ENCODE data around the gene ERGIC3. TPM values are rescaled to one million over a fixed set of nuclear protein-coding genes. Genes with fewer than 3 reads are reported as not detected.

Gene ERGIC3
- polyA plus RNA-seq, 1 experiment = 917 TPM

DNA sequence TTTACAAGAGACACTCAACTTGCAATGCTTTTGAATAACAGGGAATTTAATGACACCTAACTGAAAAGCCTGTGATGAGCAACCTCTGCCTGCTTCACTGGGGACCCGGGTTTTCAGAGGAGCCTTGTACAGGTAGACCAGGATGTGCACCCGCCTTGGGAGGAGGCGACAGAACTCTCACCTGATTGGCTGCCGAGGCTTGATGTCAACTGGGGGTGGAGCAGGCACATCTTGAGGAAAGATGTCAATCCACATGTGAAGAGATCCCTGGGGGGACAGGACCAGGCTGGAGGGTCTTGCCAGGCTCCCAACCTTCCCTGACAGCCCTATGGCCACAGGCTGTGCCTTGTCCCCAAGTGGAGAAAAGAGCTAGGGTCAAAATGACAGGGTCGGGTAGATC lies 19.8 kb downstream of the ERGIC3 start:
- H3K4me3 ChIP-seq (ENCODE audit: low read depth, low read length) = no peak overlapping the region
- ChIA-PET CTCF (interaction anchor here (0.6 to 1.9 kb wide), 4 partner anchors 11 to 194 kb away, joined by 3 to 6 read pairs (median 4); partner anchors contain the start of gene ERGIC3), POLR2A (no interaction called here)
- TF ChIP-seq, protein P1, sequence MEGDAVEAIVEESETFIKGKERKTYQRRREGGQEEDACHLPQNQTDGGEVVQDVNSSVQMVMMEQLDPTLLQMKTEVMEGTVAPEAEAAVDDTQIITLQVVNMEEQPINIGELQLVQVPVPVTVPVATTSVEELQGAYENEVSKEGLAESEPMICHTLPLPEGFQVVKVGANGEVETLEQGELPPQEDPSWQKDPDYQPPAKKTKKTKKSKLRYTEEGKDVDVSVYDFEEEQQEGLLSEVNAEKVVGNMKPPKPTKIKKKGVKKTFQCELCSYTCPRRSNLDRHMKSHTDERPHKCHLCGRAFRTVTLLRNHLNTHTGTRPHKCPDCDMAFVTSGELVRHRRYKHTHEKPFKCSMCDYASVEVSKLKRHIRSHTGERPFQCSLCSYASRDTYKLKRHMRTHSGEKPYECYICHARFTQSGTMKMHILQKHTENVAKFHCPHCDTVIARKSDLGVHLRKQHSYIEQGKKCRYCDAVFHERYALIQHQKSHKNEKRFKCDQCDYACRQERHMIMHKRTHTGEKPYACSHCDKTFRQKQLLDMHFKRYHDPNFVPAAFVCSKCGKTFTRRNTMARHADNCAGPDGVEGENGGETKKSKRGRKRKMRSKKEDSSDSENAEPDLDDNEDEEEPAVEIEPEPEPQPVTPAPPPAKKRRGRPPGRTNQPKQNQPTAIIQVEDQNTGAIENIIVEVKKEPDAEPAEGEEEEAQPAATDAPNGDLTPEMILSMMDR (IDR thresholded peaks at IDR 0.05; ENCODE audit: insufficient read depth, low read depth, low read length) = no peak
- H3K27me3 ChIP-seq (ENCODE audit: control insufficient read depth, insufficient read depth, low read length) = no peaks in the 10 kb centered on the region
- peaks cover 11% of the 10 kb centered on the region for H3K36me3 ChIP-seq (ENCODE audit: control insufficient read depth, insufficient read depth, low read length)
- DNase-seq (ENCODE audit: low read depth) = no peak

DNA sequence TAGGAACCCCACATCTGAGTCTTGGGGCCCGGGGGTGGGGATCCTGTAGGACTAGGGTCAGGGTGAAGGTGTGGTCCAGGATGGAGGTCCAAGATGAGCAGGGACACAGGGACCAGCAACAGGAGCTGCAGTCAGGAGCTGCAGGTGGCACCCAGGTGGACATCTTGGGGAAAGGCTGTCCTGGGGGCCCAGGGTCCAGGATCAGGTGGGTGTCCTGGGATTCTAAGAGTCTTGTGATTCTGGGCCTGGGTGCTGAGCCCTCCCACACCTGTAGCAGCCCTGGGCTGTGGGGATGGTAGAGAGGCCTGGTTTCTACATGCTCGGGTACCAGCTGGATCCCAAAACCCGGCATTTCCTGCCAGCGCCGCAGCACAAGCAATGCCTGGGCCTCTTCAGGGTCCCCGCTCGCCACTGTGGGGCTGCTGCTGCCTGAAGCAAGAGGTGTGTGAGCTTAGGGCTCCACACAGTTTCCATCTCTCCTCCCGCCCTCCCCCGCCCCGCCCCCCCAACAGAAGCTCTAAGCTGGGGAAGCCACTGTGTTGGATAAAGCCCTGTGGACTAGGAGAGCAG lies 20.7 kb downstream of the ERGIC3 start:
- DNase-seq (ENCODE audit: low read depth) = no peak
- CTCF ChIA-PET = interaction anchor here (0.7 to 1.9 kb wide), 2 partner anchors 21 to 195 kb away, joined by 3 to 6 read pairs; partner anchors contain the start of gene ERGIC3
- Histone ChIP-seq H3K36me3 (ENCODE audit: control insufficient read depth, insufficient read depth, low read length) (peaks cover 3% of the 10 kb centered on the region), H3K4me3 (ENCODE audit: low read depth, low read length) (no peak overlapping the region), H3K27me3 (ENCODE audit: control insufficient read depth, insufficient read depth, low read length) (no peaks in the 10 kb centered on the region)
- POLR2A ChIA-PET = no interaction called here
- TF ChIP-seq, protein P1 (IDR thresholded peaks at IDR 0.05; ENCODE audit: insufficient read depth, low read depth, low read length) = no peak

DNA sequence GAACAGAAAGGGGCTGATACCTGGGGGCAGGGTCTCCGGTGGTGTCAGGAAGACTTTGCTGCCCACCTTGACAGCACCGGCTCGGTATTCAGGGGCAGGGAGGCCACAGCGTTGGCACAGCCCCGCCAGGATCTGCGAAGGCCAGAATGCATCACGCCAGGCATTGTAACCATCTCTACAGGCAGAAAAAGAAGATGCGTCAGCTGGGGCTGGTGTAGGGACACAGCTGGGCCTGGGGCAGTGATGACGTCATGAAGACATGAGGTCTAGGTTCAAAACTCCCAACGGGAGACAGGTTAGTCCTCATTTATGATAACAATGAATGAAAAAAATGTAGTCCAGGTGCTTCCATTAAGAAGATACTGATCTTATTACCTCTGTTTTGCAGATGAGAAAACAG lies 22.0 kb downstream of the ERGIC3 start:
- POLR2A ChIA-PET = no interaction called here
- CTCF ChIA-PET = interaction anchor here (1.4 kb wide), 1 partner anchor 11 kb away, joined by 4 read pairs; no protein-coding TSS in a partner anchor

DNA sequence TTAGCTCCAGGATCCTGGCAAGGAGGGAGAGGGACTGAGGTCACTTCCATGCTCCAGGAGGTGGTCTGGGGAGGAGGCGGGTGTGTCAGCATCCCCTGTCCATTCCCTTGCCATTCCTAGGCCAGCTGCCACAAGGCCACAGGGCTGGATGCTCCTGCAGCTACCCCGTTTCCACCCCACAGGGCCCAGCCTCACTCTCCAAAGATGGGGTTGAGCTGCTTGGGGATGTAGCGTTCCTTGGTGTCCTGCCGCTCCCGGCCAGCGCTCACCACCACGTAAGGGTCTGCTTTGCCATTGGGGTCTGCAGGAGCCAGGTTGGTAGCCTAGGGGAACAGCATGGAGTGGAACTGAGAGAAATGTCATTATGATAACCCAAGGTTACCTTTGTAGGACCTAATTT lies 23.0 kb downstream of the ERGIC3 start:
- CTCF ChIA-PET = interaction anchor here (0.7 to 1.4 kb wide), 2 partner anchors 8 to 9 kb away, joined by 3 to 4 read pairs; no protein-coding TSS in a partner anchor
- POLR2A ChIA-PET = interaction anchor here (0.6 kb wide), 1 partner anchor 389 kb away, joined by 5 read pairs; the partner anchor contains the start of gene SCAND1
- TF ChIP-seq, protein P1 (IDR thresholded peaks at IDR 0.05; ENCODE audit: insufficient read depth, low read depth, low read length) = no peak
- Histone ChIP-seq H3K36me3 (ENCODE audit: control insufficient read depth, insufficient read depth, low read length) (no peaks in the 10 kb centered on the region; the same call in 1 of the 2 replicates), H3K4me3 (ENCODE audit: low read depth, low read length) (no peak overlapping the region), H3K27me3 (ENCODE audit: control insufficient read depth, insufficient read depth, low read length) (no peaks in the 10 kb centered on the region)
- no peak for DNase-seq (ENCODE audit: low read depth)

More for the DNA sequence above, 22.0 kb downstream of the ERGIC3 start:
- Histone ChIP-seq H3K4me3 (ENCODE audit: low read depth, low read length) (no peak overlapping the region), H3K36me3 (ENCODE audit: control insufficient read depth, insufficient read depth, low read length) (no peaks in the 10 kb centered on the region; the same call in 1 of the 2 replicates), H3K27me3 (ENCODE audit: control insufficient read depth, insufficient read depth, low read length) (no peaks in the 10 kb centered on the region)
- TF ChIP-seq, protein P1 (IDR thresholded peaks at IDR 0.05; ENCODE audit: insufficient read depth, low read depth, low read length) = no peak
- DNase-seq (ENCODE audit: low read depth) = no peak

DNA sequence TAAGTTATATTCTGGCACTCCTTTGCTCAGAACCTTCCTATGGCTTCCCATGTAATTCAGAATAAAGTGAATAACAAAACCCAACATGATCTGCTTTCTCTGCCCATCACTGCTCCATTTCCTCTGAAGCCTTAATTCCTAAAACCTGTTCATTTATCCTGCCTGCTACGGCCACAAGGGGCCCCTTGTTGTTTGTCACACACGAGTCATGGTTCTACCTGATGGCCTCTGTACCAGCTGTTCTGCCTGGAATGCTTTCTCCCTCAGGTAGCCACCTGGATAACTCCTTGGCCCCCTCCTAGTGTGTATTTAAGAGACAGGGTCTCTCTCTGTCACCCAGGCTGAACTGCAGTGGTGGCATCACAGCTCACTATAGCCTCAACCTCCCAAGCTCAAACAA lies 26.8 kb downstream of the ERGIC3 start:
- TF ChIP-seq, protein P1 (IDR thresholded peaks at IDR 0.05; ENCODE audit: insufficient read depth, low read depth, low read length) = no peak
- DNase-seq (ENCODE audit: low read depth) = no peak
- Histone ChIP-seq H3K4me3 (ENCODE audit: low read depth, low read length) (no peak overlapping the region), H3K27me3 (ENCODE audit: control insufficient read depth, insufficient read depth, low read length) (no peaks in the 10 kb centered on the region), H3K36me3 (ENCODE audit: control insufficient read depth, insufficient read depth, low read length) (no peaks in the 10 kb centered on the region)
- CTCF ChIA-PET = interaction anchor here (0.8 to 0.9 kb wide), 2 partner anchors 10 to 23 kb away, joined by 3 read pairs; no protein-coding TSS in a partner anchor
- POLR2A ChIA-PET = no interaction called here
